Upper lobe of right lung (tissue), 1 donor: ENCODE data around the gene CCDC88C. TPM values are rescaled to one million over a fixed set of nuclear protein-coding genes. Genes with fewer than 3 reads are reported as not detected.
A peak's percentile ranks its signal among the peaks of the same experiment; 100 is the strongest.

Source experiments
- ATAC-seq: fragments of 200-7000 bp; cut with Tn5 transposase; one replicate; pipeline ENCODE4 v1.9.1; 2020; ENCODE audit warnings: mild to moderate bottlenecking, moderate library complexity
- DNase-seq: peaks from one replicate; pipeline ENCODE4 v3.0.0-alpha.2; 2020
- H3K27ac ChIP-seq: fragments of 200-600 bp; one replicate; pipeline ENCODE4 v1.8.0; 2022
- H3K27me3 ChIP-seq: fragments of 200-600 bp; one replicate; pipeline ENCODE4 v1.8.0; 2022; ENCODE audit warnings: mild to moderate bottlenecking
- H3K36me3 ChIP-seq: fragments of 200-600 bp; one replicate; pipeline ENCODE4 v1.8.0; 2022
- H3K4me1 ChIP-seq: fragments of 200-600 bp; one replicate; pipeline ENCODE4 v1.8.0; 2022
- H3K4me3 ChIP-seq: fragments of 200-600 bp; one replicate; pipeline ENCODE4 v1.8.0; 2022; ENCODE audit warnings: mild to moderate bottlenecking
- H3K9me3 ChIP-seq: fragments of 200-600 bp; one replicate; pipeline ENCODE4 v1.8.0; 2022
- CTCF ChIP-seq: fragments of 200-600 bp; IDR thresholded peaks from one replicate; pipeline ENCODE4 v1.8.0; 2022; ENCODE audit warnings: antibody characterized with exemption
- intact Hi-C: fragments of 100-400 bp; cut with DNase I; formaldehyde crosslinking; loops from one replicate; pipeline ENCODE4 v1.11.0; 2022
- total RNA-seq: library from RNA; stranded (reverse); fragmentation: NEBNext Ultra II Directional; extraction: Animal tissue kit (Norgen Biotek cat#: 25700); gene quantifications from one replicate; pipeline ENCODE4 v1.2.1, GENCODE V29; 2021
- donor health status: DM: no; HTN: yes; CAD: no; lungs with severe emphysema.

CCDC88C gene
- total RNA-seq, 1 donor from 2014 or later: 34.1 TPM

GRCh38 chr14:91242635-91243034, 175.0 kb downstream of the CCDC88C start:
- peaks cover 29% of the 10 kb centered on the region for H3K4me1 ChIP-seq
- intact Hi-C loops: no loop called here
- no peak for DNase-seq
- H3K27ac ChIP-seq: peak overlapping the region; percentile 31
- ATAC-seq: no peak
- H3K4me3 ChIP-seq: peak overlapping the region; percentile 21
- H3K36me3 ChIP-seq: no peaks in the 10 kb centered on the region
- no peaks in the 10 kb centered on the region for H3K27me3 ChIP-seq
- no peaks in the 10 kb centered on the region for H3K9me3 ChIP-seq
- no peak for TF ChIP-seq CTCF

GRCh38 chr14:91241863-91242262, 175.8 kb downstream of the CCDC88C start:
- intact Hi-C loops: no loop called here
- Histone ChIP-seq H3K9me3 (no peaks in the 10 kb centered on the region), H3K36me3 (no peaks in the 10 kb centered on the region), H3K27me3 (no peaks in the 10 kb centered on the region), H3K4me3 (peak overlapping the region; percentile 32), H3K27ac (peak overlapping the region; percentile 31), H3K4me1 (peaks cover 33% of the 10 kb centered on the region)
- DNase-seq (no peak), ATAC-seq (peak; percentile 46)
- no peak for TF ChIP-seq CTCF

DNA sequence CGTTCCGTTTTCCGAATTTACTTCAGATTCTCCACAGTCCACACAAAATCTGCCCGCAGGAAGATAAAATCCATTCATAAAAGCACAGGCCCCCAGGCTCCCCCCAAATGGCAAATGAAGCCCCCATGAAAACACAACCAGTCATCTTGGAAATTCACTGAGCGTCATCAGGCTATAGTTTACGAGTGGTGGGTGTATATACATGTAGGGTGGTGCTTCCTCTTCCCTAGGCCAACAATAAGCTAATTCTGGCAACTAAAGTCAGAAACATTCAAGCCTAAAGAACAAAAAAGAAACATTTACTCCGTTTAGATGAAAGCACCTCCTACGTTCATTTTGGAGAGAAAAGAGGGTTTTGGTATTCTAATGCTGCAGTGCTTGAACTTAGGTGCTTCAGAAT, 179.0 kb downstream of the CCDC88C start:
- H3K36me3 ChIP-seq: no peaks in the 10 kb centered on the region
- H3K27me3 ChIP-seq: no peaks in the 10 kb centered on the region
- no peak for DNase-seq
- H3K27ac ChIP-seq: no peak overlapping the region
- no peaks in the 10 kb centered on the region for H3K9me3 ChIP-seq
- no peak for TF ChIP-seq CTCF
- peaks cover 25% of the 10 kb centered on the region for H3K4me1 ChIP-seq
- no peak overlapping the region for H3K4me3 ChIP-seq
- intact Hi-C loops: no loop called here
- no peak for ATAC-seq

DNA sequence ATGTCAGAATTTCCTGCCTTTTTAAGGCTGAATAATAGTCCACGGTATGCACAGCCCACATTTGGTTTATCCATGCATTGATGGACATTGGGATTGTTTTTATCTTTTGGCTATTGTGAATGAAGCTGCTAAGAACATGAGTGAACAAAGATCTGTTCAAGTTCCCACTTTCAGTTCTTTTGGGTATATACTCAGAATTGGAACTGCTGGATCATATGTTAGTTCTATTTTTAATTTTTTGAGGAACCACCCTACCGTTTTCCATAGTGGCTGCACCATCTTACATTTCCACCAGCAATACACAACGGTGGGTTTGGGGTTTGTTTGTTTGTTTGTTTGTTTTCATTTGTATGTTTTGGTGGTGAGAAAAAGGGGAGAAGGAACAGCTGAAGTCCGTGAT, 179.5 kb downstream of the CCDC88C start:
- Histone ChIP-seq H3K36me3 (no peaks in the 10 kb centered on the region), H3K4me1 (peaks cover 19% of the 10 kb centered on the region), H3K4me3 (no peak overlapping the region), H3K27ac (no peak overlapping the region), H3K27me3 (no peaks in the 10 kb centered on the region), H3K9me3 (no peaks in the 10 kb centered on the region)
- intact Hi-C loops: no loop called here
- DNase-seq (no peak), ATAC-seq (no peak)
- TF ChIP-seq CTCF: no peak

DNA sequence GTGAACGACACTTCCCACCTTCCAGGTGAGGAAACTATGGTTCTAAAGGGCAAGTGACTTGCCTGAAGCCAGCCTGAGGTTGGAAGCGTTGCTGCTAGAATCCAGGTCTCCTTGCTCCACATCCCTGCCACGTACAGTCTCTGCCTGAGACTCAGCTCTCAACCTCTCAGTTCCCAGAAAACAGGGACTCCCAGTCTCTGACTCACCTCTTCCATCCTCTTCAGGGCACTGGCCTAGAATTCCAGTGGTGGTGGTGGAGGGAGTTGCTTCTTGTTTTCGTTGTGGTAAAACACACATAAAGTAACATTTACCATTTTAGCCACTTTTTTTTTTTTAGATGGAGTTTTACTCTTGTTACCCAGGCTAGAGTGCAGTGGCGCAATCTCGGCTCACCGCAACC, 180.4 kb downstream of the CCDC88C start:
- Histone ChIP-seq H3K9me3 (no peaks in the 10 kb centered on the region), H3K4me1 (peaks cover 23% of the 10 kb centered on the region), H3K36me3 (no peaks in the 10 kb centered on the region), H3K4me3 (no peak overlapping the region), H3K27ac (no peak overlapping the region), H3K27me3 (no peaks in the 10 kb centered on the region)
- ATAC-seq (no peak), DNase-seq (no peak)
- no peak for TF ChIP-seq CTCF
- intact Hi-C loops: no loop called here

DNA sequence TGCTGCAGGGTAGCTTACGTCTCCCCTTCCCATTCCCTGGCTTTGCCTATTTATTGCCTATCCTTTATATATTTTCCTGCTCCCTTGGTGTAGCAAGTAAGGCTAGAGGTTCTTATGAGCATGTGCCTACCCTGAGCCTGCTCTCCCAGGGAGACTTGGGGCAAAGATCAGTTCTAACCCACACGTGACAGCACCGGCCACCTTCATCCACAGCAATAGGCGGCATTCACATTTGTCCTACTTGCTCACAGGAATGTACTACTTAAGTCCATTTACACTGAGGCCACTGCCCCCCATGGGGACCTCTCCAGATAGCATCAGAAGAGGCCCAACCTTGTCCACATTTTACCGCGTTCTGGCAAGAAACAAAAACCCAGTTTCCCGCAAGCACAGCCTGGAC, 181.8 kb downstream of the CCDC88C start:
- no peak for TF ChIP-seq CTCF
- H3K36me3 ChIP-seq: no peaks in the 10 kb centered on the region
- no peak overlapping the region for H3K27ac ChIP-seq
- intact Hi-C loops: no loop called here
- H3K9me3 ChIP-seq: no peaks in the 10 kb centered on the region
- H3K27me3 ChIP-seq: no peaks in the 10 kb centered on the region
- H3K4me3 ChIP-seq: no peak overlapping the region
- peaks cover 34% of the 10 kb centered on the region for H3K4me1 ChIP-seq
- DNase-seq: no peak
- ATAC-seq: no peak
